Kidney (tissue), 14 donors: ENCODE measurements around the gene SLC44A3. TPM values are rescaled to one million over a fixed set of nuclear protein-coding genes. Genes with fewer than 3 reads are reported as not detected.

Experiments
- DNase-seq, 5 donors: peaks; one replicate each; pipeline ENCODE4 v3.0.0-alpha.2; 2013 to 2020
- FAIRE-seq: peaks from 2 replicates; lab custom pipeline; 2012; peaks lifted over from hg19 to GRCh38; lab: Jason Lieb, UNC
- H3K27ac ChIP-seq, 2 donors: one replicate each; pipeline ENCODE4 v1.7.0; 2013; ENCODE audit warnings: low read depth in 2 of 2, low read length in 2 of 2, inconsistent platforms in 1 of 2
- H3K27me3 ChIP-seq: one replicate; pipeline ENCODE4 v1.7.1; 2013; ENCODE audit warnings: low read length, inconsistent platforms; ENCODE audit not compliant: control insufficient read depth, insufficient read depth
- H3K36me3 ChIP-seq, 3 donors: one replicate each; pipeline versions ENCODE4 v1.7.0 to v1.7.1; 2013; ENCODE audit warnings: low read length in 3 of 3, control low read depth in 1 of 3, inconsistent platforms in 1 of 3; ENCODE audit not compliant: insufficient read depth in 3 of 3, control insufficient read depth in 2 of 3
- H3K4me1 ChIP-seq, 3 donors: one replicate each; pipeline versions ENCODE4 v1.7.0 to v1.7.1; 2013; ENCODE audit warnings: low read length in 3 of 3, inconsistent platforms in 1 of 3, low read depth in 1 of 3; ENCODE audit not compliant: control insufficient read depth in 2 of 3, insufficient read depth in 2 of 3
- H3K4me3 ChIP-seq, 3 donors: one replicate each; pipeline versions ENCODE4 v1.7.0 to v1.8.1; 2013; ENCODE audit warnings: low read length in 3 of 3, control low read depth in 1 of 3, inconsistent platforms in 1 of 3
- H3K9ac ChIP-seq, 3 donors: one replicate each; pipeline versions ENCODE4 v1.7.0 to v1.7.1; 2013; ENCODE audit warnings: low read length in 3 of 3, control low read depth in 1 of 3, inconsistent platforms in 1 of 3
- H3K9me3 ChIP-seq, 3 donors: one replicate each; pipeline versions ENCODE4 v1.7.0 to v1.7.1; 2013; ENCODE audit warnings: low read length in 3 of 3, control low read depth in 1 of 3, inconsistent platforms in 1 of 3; ENCODE audit not compliant: control insufficient read depth in 2 of 3, insufficient read depth in 1 of 3
- CTCF ChIP-seq: IDR thresholded peaks from 3 replicates; pipeline ENCODE4 v1.5.1; 2012; ENCODE audit warnings: mild to moderate bottlenecking, moderate library complexity, borderline replicate concordance; ENCODE audit not compliant: insufficient read depth; ENCODE audit errors: extremely low read depth
- intact Hi-C: fragments of 100-400 bp; cut with DNase I; formaldehyde crosslinking; loops from one replicate; pipeline ENCODE4 v1.11.1; 2022
- polyA plus RNA-seq: library from polyadenylated mRNA; stranded (reverse); fragments of 350-450 nt; fragmentation: Illumina TruSeq; extraction: RNeasy Lipid Tissue Mini Kit (QIAGEN cat#74804); gene quantifications from one replicate; pipeline ENCODE4 v1.2.3, GENCODE V29; 2014; ENCODE audit warnings: low read depth, low replicate concordance; ENCODE audit not compliant: insufficient read depth
- total RNA-seq: library from RNA; stranded (reverse); fragmentation: NEBNext Ultra II Directional; extraction: Animal tissue kit (Norgen Biotek cat#: 25700); gene quantifications from one replicate; pipeline ENCODE4 v1.2.1, GENCODE V29; 2021
- donor health status: control.
- donor health status: control.
- donor health status: control.
- donor health status: control.
- donor health status: control.
- donor health status: DM: yes; HTN: yes; CAD: no.
- donor health status: Normal renal cell carcinoma (clear cell type).

Gene SLC44A3
- total and polyA plus RNA-seq, 2 donors from 2014 or later = 35.2 to 49.6 TPM

DNA sequence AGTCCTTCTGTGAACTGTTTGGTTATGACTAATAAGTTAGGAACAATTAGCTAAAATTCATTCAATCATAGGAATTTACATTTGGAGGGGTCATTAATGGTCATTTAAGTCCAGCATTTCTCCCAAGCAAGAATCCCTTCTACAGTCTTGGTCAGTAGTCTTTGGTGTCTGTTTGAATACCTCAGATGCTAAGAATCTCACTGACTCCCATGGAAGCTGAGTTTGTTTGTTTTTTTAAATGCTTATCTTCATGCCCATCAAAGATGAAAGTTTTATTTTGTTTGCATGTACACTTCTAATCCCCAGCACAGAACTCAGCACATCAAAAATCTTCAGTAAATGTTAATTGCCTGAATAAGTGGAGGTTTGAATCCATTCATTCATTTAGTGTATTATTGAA is 41.3 kb upstream of the SLC44A3 start:
- Histone ChIP-seq H3K36me3 (no peaks in the 10 kb centered on the region), H3K9me3 (no peaks in the 10 kb centered on the region), H3K27me3 (no peaks in the 10 kb centered on the region), H3K27ac (no peak overlapping the region), H3K4me3 (no peak overlapping the region), H3K4me1 (peaks cover 0 to 10% (median 7%) of the 10 kb centered on the region in 3 donors), H3K9ac (no peak overlapping the region)
- FAIRE-seq (no peak), DNase-seq (no peak)
- intact Hi-C loops = no loop called here
- no peak for TF ChIP-seq CTCF

DNA sequence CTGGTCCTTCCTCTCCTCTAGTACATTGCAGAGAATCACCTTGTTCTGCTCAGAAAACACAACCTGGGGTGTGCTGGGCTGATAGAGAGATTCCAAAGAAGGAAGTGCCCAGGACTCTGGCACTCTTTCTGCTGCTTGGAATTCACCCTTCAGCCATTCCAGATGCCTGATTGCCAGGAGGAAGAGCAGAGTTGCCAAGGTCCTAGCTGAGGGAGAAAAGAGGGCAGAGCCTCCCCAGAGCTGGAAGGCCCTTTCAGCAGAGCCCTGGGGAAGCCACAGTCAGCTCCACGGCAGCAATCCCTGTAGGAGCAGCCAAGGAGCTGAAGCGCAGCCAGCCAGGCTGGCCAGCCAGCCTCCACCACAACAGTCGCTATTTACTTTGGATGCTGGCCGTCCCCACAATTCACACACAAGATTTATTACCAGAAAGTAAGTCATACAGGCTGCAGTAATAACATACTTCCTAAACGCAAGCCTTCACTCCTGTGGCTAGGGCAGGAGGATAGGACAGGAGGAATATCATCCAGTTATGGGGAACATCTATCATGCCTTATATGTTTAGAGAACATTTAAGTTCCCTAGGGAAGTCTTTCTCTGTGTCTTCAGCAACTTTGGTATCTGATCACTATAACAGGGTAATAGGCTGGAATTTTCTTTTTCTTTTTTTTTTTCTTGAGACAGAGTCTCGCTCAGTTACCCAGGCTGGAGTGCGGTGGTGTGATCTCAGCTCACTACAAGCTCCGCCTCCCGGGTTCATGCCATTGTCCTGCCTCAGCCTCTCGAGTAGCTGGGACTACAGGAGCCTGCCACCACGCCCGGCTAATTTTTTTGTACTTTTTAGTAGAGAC is 36.6 kb upstream of the SLC44A3 start:
- Histone ChIP-seq H3K4me3 (no peak overlapping the region), H3K36me3 (no peaks in the 10 kb centered on the region), H3K27me3 (no peaks in the 10 kb centered on the region), H3K9ac (no peak overlapping the region), H3K9me3 (no peaks in the 10 kb centered on the region), H3K27ac (peak overlapping the region; percentile 42 to 60), H3K4me1 (peaks cover 0 to 6% (median 0%) of the 10 kb centered on the region in 3 donors)
- FAIRE-seq (no peak), DNase-seq (peak in 4 of 5 donors; percentile 51 to 92 (median 76))
- intact Hi-C loops = no loop called here
- no peak for TF ChIP-seq CTCF

DNA sequence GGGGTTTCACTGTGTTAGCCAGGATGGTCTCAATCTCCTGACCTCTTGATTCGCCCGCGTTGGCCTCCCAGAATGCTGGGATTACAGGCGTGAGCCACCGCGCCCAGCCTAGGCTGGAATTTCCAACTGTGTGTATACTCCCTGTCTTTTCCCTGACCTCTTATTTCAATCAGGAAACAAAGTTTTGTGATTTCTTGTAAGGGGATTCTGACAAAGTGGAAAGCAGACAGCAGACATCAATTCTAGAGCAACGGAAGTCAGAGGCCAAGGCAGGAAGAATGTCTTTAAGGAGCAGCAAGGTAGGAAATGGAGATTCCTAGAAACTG is 36.0 kb upstream of the SLC44A3 start:
- H3K4me1 ChIP-seq = peaks cover 0 to 6% (median 0%) of the 10 kb centered on the region in 3 donors
- H3K4me3 ChIP-seq = no peak overlapping the region
- H3K36me3 ChIP-seq = no peaks in the 10 kb centered on the region
- intact Hi-C loops = no loop called here
- no peak for FAIRE-seq
- H3K27ac ChIP-seq = peak overlapping the region; percentile 43 to 60
- H3K9me3 ChIP-seq = no peaks in the 10 kb centered on the region
- H3K9ac ChIP-seq = no peak overlapping the region
- no peaks in the 10 kb centered on the region for H3K27me3 ChIP-seq
- no peak for DNase-seq
- TF ChIP-seq CTCF = no peak
